HG03460 (cell line): Measurements from ENCODE around the gene FRMD1.

Experiments used
- ATAC-seq: cut with Tn5 transposase; IDR thresholded peaks from one replicate; pipeline ENCODE4 v1.9.1; 2021; ENCODE audit not compliant: unreplicated experiment

Gene FRMD1

GRCh38 chr6:168013250-168013915, 65.6 kb downstream of the FRMD1 start:
- no peak for ATAC-seq

- no peak for ATAC-seq
Measured at GRCh38 chr6:168012431-168013249, 66.4 kb downstream of the FRMD1 start.

GRCh38 chr6:168011291-168011690, 67.7 kb downstream of the FRMD1 start:
- ATAC-seq = no peak

- ATAC-seq = no peak
Measured at GRCh38 chr6:168009331-168009730, 69.7 kb downstream of the FRMD1 start.

GRCh38 chr6:168007592-168008338, 71.2 kb downstream of the FRMD1 start:
- no peak for ATAC-seq

GRCh38 chr6:168005796-168006195, 73.2 kb downstream of the FRMD1 start:
- ATAC-seq = no peak

GRCh38 chr6:168004945-168005344, 74.1 kb downstream of the FRMD1 start:
- no peak for ATAC-seq

GRCh38 chr6:168004023-168004422, 75.0 kb downstream of the FRMD1 start:
- no peak for ATAC-seq
